AG04450 (cell line): ENCODE data around the gene ITGB8. TPM values are rescaled to one million over a fixed set of nuclear protein-coding genes. Genes with fewer than 3 reads are reported as not detected.

ENCODE experiments used
- CTCF ChIA-PET: fragments of 300-600, 350-600 bp; formaldehyde crosslinking; extraction: SDS; loops from one replicate; lab custom pipeline; 2022; ENCODE audit warnings: antibody characterized with exemption, inconsistent platforms; lab: Charles Lee
- POLR2A ChIA-PET: fragments of 350-600 bp; formaldehyde crosslinking; extraction: SDS; loops from one replicate; lab custom pipeline; 2021; ENCODE audit warnings: antibody characterized with exemption, inconsistent platforms; lab: Yijun Ruan, JAX
- DNase-seq: peaks from one replicate; pipeline ENCODE4 v3.0.0-alpha.2; 2011; ENCODE audit warnings: low read depth, low spot score
- H3K27ac ChIP-seq: one replicate; pipeline ENCODE4 v1.5.1; 2012; ENCODE audit warnings: low read depth, low read length, control low read depth
- H3K27me3 ChIP-seq: one replicate; pipeline ENCODE4 v1.6.0; 2012; ENCODE audit warnings: low read length; ENCODE audit not compliant: control insufficient read depth, insufficient read depth
- H3K4me3 ChIP-seq: 2 replicates; pipeline ENCODE4 v1.5.1; 2011; ENCODE audit warnings: mild to moderate bottlenecking, low read depth, low read length, control low read depth
- H3K9me3 ChIP-seq: 2 replicates; pipeline ENCODE4 v1.5.1; 2012; ENCODE audit warnings: low read length; ENCODE audit not compliant: control insufficient read depth, insufficient read depth
- CTCF ChIP-seq: IDR thresholded peaks from 2 replicates; pipeline ENCODE4 v1.5.1; 2011; ENCODE audit warnings: low read depth, low read length, control low read depth, inconsistent platforms
- polyA plus RNA-seq: library from polyadenylated mRNA; depleted of rRNA; stranded (reverse); fragments of >200 nt; gene quantifications from 2 replicates; pipeline ENCODE4 v1.2.3, GENCODE V29; 2011

The ITGB8 gene
- polyA plus RNA-seq, 1 experiment, result 12.3 TPM

- no peak for TF ChIP-seq CTCF
- Histone ChIP-seq H3K27ac (no peak overlapping the region), H3K27me3 (no peaks in the 10 kb centered on the region), H3K9me3 (no peaks in the 10 kb centered on the region), H3K4me3 (no peak overlapping the region)
- CTCF ChIA-PET, result interaction anchor here (1.0 to 1.2 kb wide), 2 partner anchors 178 to 247 kb away, joined by 3 read pairs; no protein-coding TSS in a partner anchor
- POLR2A ChIA-PET, result interaction anchor here (0.6 kb wide), 1 partner anchor 235 kb away, joined by 4 read pairs; no protein-coding TSS in a partner anchor
- no peak for DNase-seq
Measured at GRCh38 chr7:20350996-20351692, 20.4 kb downstream of the ITGB8 start.

GRCh38 chr7:20351901-20352300, 21.2 kb downstream of the ITGB8 start:
- ChIA-PET POLR2A (interaction anchor here (0.6 to 1.3 kb wide), 4 partner anchors 10 to 303 kb away, joined by 3 to 4 read pairs (median 4); no protein-coding TSS in a partner anchor), CTCF (interaction anchor here (0.6 to 1.6 kb wide), 3 partner anchors 178 to 643 kb away, joined by 3 to 14 read pairs (median 3); partner anchors contain the start of gene POLR1F)
- Histone ChIP-seq H3K27ac (no peak overlapping the region), H3K4me3 (no peak overlapping the region), H3K27me3 (no peaks in the 10 kb centered on the region), H3K9me3 (no peaks in the 10 kb centered on the region)
- DNase-seq, result no peak
- TF ChIP-seq CTCF, result no peak

- no peak for DNase-seq
- no peak overlapping the region for H3K4me3 ChIP-seq
- TF ChIP-seq CTCF, result no peak
- no peaks in the 10 kb centered on the region for H3K9me3 ChIP-seq
- no peaks in the 10 kb centered on the region for H3K27me3 ChIP-seq
- CTCF ChIA-PET, result interaction anchor here (0.6 to 1.6 kb wide), 5 partner anchors 179 to 644 kb away, joined by 3 to 14 read pairs (median 3); partner anchors contain the start of gene POLR1F
- no peak overlapping the region for H3K27ac ChIP-seq
- POLR2A ChIA-PET, result interaction anchor here (0.6 to 1.3 kb wide), 3 partner anchors 9 to 304 kb away, joined by 3 to 4 read pairs (median 3); no protein-coding TSS in a partner anchor
Measured at GRCh38 chr7:20352573-20353306, 22.0 kb downstream of the ITGB8 start.

- no peak for TF ChIP-seq CTCF
- DNase-seq, result no peak
- Histone ChIP-seq H3K27me3 (no peaks in the 10 kb centered on the region), H3K4me3 (no peak overlapping the region), H3K27ac (no peak overlapping the region), H3K9me3 (no peaks in the 10 kb centered on the region)
- ChIA-PET POLR2A (no interaction called here), CTCF (interaction anchor here (0.6 kb wide), 1 partner anchor 644 kb away, joined by 3 read pairs; no protein-coding TSS in a partner anchor)
Measured at GRCh38 chr7:20354610-20355528, 24.2 kb downstream of the ITGB8 start.
